HG02973 (cell line): ENCODE results near the gene MRPS27.

Source experiments
- ATAC-seq: cut with Tn5 transposase; IDR thresholded peaks from one replicate; pipeline ENCODE4 v1.9.1; 2021; ENCODE audit warnings: moderate library complexity; ENCODE audit not compliant: unreplicated experiment

MRPS27 gene

GRCh38 chr5:72206994-72207393 lies 113.0 kb downstream of the MRPS27 start:
- ATAC-seq, result no peak

DNA sequence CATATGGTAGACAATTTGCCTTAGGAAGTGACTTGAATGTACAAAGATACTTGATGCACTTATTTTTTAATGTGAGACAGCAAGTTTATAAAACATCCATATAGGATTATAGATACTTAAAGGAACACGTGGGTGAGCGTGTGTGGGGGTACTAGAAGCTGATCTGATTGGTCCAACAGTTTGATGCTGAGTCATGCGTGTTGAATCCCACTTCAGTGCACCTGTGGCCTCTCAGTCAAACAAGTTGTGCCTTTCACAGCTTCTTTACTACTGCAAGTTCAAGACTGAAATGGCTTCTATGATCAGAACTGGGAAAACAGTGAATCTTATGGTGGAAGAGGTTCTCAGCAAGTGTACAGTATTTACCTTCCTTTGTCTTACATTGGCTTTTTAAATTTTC lies 113.9 kb downstream of the MRPS27 start:
- no peak for ATAC-seq

GRCh38 chr5:72205431-72206009 lies 114.5 kb downstream of the MRPS27 start:
- ATAC-seq, result no peak

DNA sequence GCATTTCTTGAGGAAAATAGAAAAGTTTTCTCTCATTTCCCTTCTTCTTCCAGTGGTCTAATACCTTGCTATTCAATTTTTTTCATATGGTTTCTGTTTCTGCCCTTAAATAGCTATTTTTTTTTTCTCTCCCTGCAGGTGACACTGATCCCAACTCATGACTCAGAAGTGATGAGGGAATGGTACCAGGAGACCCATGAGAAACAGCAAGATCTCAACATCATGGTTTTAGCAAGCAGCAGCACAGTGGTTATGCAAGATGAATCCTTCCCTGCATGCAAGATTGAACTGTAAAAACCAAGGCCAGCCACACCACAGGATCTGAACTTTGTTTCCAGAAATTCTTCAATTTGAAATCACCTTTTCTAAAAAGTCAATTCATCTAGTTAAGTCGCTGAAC lies 115.1 kb downstream of the MRPS27 start:
- ATAC-seq, result no peak

DNA sequence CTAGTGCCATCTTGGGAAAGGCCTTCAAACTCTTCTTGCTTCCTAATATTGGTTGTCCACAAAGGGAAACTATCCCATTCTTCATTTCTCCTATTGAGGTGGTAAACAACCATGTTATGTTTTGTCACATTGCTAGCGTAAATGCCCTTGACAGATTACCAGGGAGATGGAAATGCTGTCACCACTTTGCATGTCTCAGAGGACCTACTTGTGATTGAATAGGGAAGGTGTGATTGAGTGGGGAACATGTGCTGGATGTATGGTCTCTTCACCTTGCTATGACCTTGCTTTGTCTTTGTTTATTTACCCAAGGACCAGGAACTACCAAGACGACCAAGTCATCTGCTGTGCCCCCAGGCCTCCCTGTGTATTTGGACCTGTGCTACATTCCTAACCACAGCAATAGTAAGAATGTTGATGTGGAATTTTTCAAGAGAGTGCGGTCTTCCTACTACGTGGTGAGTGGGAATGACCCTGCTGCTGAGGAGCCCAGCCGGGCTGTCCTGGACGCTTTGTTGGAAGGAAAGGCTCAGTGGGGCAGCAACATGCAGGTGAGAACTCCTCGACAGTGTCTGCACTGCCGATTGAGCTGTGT lies 116.7 kb downstream of the MRPS27 start:
- ATAC-seq, result no peak

GRCh38 chr5:72202331-72202825 lies 117.7 kb downstream of the MRPS27 start:
- ATAC-seq, result no peak

- no peak for ATAC-seq
Measured at GRCh38 chr5:72199681-72200080, 120.4 kb downstream of the MRPS27 start.

DNA sequence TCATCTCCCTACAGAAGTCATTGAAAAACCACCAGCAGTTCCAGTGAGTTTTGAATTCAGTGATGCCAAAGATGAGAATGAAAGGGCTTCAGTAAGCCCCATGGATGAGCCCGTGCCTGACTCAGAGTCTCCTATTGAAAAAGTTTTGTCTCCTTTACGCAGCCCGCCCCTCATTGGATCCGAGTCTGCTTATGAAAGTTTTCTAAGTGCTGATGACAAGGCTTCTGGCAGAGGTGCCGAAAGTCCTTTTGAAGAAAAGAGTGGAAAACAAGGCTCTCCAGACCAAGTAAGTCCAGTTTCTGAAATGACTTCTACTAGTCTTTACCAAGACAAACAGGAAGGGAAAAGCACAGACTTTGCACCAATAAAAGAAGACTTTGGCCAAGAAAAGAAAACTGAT lies 122.6 kb downstream of the MRPS27 start:
- no peak for ATAC-seq

DNA sequence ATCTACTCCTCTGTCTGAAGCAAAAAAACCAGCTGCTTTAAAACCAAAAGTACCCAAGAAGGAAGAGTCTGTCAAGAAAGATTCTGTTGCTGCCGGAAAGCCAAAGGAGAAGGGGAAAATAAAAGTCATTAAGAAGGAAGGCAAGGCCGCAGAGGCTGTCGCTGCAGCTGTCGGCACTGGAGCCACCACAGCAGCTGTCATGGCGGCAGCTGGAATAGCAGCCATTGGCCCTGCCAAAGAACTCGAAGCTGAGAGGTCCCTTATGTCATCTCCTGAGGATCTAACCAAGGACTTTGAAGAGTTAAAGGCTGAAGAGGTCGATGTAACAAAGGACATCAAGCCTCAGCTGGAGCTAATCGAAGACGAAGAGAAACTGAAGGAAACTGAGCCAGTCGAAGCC lies 124.5 kb downstream of the MRPS27 start:
- ATAC-seq, result no peak

DNA sequence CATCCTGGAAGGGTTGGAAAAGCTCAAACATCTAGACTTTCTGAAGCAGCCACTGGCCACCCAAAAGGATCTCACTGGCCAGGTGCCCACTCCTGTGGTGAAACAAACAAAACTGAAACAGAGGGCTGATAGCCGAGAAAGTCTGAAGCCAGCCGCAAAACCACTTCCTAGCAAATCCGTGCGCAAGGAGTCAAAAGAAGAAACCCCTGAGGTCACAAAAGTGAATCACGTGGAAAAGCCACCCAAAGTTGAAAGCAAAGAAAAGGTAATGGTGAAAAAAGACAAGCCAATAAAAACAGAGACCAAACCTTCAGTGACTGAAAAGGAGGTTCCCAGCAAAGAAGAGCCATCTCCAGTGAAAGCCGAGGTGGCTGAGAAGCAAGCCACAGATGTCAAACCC lies 125.2 kb downstream of the MRPS27 start:
- peak; percentile 93 for ATAC-seq

GRCh38 chr5:72191404-72191803 lies 128.6 kb downstream of the MRPS27 start:
- ATAC-seq, result no peak

DNA sequence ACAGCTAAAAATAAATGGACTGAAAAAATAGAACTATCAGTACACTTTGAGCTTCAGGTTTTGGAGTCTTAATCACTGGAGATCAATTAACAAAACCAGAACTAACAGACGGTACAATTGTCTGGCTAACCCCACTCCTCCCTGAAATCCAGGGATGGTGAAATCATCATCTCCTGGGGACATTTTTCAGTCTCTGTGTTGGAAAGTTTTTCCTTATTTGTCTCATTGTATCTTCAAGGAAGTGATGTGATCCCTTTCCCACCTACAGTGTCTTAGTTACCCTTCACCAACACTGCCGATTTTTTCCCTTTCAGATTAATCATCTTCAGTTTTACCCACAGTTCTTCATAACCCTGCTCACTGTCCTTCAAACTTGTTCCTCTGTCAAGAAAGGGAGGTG lies 130.9 kb downstream of the MRPS27 start:
- no peak for ATAC-seq

DNA sequence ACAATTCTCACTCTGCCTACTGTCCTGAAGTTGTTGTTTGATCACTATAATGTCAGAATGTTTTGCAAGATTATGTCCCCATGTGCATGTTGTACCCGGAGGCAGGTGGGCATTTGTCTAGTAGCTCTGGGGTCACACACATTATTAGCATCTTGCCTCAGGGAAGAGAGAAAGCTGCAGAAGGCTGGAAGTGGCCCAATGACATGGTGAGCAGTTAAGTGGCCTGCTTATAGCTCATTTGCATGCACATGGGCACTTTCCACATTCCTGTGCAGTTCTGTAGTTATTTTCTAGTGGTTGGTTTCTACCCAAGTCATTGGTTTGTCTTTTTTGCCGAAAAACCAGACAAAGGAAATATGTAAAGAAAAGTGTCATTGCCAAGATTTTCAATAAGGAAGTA lies 131.9 kb downstream of the MRPS27 start:
- ATAC-seq, result no peak

DNA sequence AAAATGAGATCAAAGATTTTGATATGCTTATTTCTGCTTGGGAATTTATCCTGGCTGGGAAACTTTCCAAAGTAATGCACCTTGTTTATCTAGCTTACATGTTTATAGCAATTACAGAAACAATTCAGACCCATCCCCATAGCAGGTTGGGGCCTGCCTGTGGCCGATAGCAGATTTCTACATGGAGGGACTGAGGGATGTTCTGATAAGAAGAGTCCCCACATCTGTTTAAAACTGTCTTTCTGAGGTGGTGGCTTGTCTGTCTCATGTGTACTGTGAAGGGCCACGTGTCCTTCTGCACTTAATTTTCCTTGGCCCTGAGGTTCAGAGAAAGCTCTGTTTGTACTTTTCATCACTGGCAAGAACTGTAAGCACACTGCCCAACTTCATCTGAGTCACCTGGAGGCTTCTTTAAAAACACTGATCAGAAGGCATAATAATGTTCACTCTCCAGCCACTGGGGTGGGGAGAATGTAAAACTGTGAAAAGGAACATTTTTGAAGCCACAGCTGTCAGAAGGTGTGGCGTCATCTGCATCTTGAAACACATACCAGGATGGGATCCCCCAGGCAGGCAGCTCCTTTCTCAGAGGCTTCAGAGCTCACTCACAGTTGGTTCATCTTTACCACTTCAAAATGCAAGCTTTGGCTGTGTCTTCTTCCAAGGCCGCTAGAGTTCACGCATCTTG lies 132.5 kb downstream of the MRPS27 start:
- no peak for ATAC-seq

DNA sequence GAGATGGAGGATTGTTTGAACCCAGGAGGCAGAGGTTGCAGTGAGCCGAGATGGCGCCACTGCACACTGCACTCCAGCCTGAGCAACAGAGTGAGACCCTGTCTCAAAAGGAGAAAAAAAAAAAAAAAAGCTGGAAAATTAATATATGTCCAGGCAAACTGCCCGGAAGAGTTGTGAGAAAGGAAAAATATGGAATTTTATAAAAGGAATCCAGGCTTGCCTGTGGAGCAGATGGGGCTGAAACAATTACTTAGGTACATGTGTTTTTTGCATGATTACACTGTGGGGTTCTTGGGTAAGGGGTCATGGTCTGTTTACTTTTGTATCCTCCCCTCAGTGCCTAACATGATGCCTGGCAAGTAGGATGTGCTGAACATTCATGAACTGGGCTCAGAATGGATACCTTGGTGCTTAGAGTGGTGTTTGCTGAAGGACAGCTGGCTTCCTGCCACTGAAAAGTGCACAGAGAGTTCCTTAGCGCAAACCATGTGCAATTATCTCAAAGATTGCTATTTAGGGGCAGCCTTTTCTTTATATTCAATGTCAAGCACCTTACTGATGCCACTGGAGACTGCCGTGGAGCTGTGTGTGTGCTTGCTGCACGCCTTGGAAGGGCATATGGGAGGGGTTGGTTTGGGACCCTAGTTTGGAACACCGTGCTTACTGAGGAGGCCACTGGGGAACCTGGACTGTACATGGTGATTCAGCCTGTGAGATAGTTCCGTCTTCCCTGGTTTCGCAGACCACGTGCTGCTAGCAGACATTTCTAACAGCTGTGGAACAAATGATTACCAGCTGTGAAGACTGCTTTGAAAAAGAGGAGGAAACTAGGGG lies 134.3 kb downstream of the MRPS27 start:
- ATAC-seq, result no peak

- ATAC-seq, result no peak
Measured at GRCh38 chr5:72184408-72184807, 135.6 kb downstream of the MRPS27 start.

DNA sequence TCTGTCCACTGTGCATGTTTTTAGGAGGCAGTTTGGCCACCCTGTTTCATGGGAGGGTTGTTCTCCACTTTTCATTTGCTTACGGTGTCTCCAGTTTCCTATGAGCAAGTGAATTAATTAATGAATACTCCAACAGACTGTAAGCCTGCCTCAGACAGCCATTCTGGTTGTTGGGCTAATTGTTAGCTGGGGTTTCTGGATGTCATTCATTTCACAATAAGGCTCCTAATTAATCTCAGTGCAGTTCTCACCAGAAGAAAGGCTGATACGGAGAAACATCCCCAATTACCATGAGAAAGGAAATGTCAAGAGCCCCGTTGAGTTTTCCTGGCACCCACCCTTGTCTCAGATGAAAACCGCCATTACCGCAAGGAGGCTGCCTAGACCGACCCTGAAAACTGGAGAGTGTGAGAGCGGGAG lies 136.9 kb downstream of the MRPS27 start:
- no peak for ATAC-seq

DNA sequence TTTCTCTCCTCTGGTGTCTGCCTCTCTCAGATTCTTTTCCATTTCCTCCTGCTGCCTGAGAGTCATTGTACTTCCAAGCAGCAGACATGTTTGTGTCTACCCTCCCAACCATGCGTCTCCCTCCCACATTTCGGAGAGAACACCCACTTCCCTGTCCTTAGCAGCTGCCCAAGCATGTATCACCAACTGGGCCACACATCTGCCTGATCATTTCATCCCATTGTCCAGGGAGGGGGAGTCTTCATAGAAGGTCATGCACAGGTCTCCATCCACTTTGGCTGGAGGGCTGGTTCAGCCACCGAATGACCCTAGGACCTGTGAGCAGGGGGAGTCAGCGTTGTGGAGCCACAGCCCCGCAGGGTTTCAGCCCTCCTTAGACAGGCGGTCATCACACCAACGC lies 137.4 kb downstream of the MRPS27 start:
- no peak for ATAC-seq

DNA sequence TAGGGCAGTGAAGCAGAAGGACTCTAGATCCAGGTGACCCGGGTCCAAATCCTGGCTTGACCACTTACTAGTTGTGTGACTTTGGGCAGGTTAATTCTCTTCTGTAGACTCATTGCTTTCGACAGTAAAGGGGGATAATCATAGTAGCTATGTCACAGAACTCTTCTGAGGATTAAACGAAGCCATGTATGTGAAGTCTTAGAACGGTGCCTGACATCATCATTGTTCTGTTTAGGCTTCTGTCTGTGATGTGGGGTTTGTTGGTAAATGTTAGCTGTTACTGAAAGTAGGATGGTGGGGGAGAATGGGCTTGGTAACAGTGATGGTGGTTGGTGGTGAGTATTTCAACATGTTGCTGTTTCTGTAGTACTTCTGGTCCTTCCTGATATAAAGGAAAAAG lies 139.1 kb downstream of the MRPS27 start:
- ATAC-seq, result no peak

- no peak for ATAC-seq
Measured at GRCh38 chr5:72179816-72180440, 140.1 kb downstream of the MRPS27 start.
